ENCODE data around the gene HGD.

Gene HGD

DNA sequence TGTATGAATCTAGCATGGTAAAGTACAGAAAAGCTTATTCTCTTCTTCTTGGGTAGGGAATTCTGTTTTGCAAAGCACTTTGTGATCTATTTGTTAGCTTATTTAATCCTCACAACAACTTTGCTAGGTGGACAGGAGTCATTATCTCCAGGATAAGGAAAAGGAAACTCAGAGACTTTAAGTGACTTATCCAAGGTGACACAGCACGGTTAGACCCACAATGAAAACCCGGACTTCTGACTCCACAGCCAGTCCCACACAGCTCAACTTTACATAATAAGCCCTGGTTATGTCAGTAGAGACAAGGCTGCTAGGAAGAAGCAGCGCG lies 86.3 kb downstream of the HGD start:
- DNase-seq (ENCODE audit: low read depth, low spot score) = no peak

DNA sequence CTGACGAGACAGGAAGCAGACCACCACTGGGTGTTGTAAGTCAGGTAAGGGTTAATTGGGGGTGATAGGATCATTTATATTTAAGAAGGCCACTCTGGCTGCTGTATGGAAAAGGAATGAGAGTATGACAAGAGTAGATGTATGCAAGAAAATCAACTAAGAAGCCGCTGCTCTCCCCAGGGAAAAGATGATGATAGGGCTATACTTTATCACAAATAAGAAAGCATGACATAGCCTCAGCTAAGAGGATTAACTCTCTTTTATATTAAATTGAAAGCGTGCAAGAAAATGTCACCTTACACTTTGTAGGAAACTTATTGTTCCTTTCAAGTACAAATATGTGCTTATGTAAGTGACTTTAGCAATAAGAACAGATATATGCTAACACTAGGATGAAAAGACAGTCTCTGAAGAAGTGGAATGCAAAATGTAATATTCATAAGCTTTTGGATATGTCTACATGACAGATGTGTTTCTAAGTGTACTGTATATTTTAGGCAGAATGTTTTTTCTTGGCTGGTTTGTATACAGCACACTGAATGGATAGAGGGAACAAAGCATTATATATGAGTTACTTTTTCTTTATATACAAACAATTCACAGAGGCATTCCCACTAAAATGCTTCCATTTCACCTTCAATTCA lies 94.6 kb downstream of the HGD start:
- DNase-seq (ENCODE audit: low read depth, low spot score) = no peak

All from iPS DF 19.7 (cell line).